ENCODE data around the gene PRR7. TPM values are rescaled to one million over a fixed set of nuclear protein-coding genes. Genes with fewer than 3 reads are reported as not detected.
A peak's percentile ranks its signal among the peaks of the same experiment; 100 is the strongest.

Gene PRR7
- total and polyA plus RNA-seq, 2 experiments from 2014 or later, result 7.6 to 9.7 TPM

GRCh38 chr5:177450667-177451424 is 4.2 kb downstream of the PRR7 start (continued):
- TF ChIP-seq CTCF (conservative IDR thresholded peaks at IDR 0.05; ENCODE audit: low read depth in 2 of 2), result no peak
- TF ChIP-seq REST (IDR thresholded peaks at IDR 0.05; ENCODE audit: unreplicated experiment), result no peak
- TF ChIP-seq JUNB (IDR thresholded peaks at IDR 0.05; ENCODE audit: unreplicated experiment), result no peak
- TF ChIP-seq ZNF114 (CRISPR knock-in tag; IDR thresholded peaks at IDR 0.05), result no peak
- TF ChIP-seq EZH2phosphoT487 (IDR thresholded peaks at IDR 0.05; ENCODE audit: unreplicated experiment), result no peak
- TF ChIP-seq ZNF331 (CRISPR knock-in tag; IDR thresholded peaks at IDR 0.05; ENCODE audit: low read depth), result no peak

GRCh38 chr5:177452688-177453638 is 6.3 kb downstream of the PRR7 start:
- Histone ChIP-seq H3K4me3 (no peak overlapping the region), H3K79me2 (replicated peaks; ENCODE audit: insufficient read depth) (no peaks in the 10 kb centered on the region; the same call in 1 of the 2 replicates), H4K20me1 (replicated peaks; ENCODE audit: insufficient read depth) (peaks cover 21% of the 10 kb centered on the region; the same call in 1 of the 2 replicates), H3K27me3 (ENCODE audit: insufficient read depth) (peaks cover 30% of the 10 kb centered on the region), H2AFZ (no peak overlapping the region), H3K4me2 (peak overlapping the region; percentile 96; the same call in 1 of the 2 replicates), H3K27ac (ENCODE audit: low read depth) (no peak overlapping the region), H3K36me3 (ENCODE audit: insufficient read depth) (peaks cover 8% of the 10 kb centered on the region; the same call in 1 of the 2 replicates), H3K4me1 (ENCODE audit: insufficient read depth) (peaks cover 23% of the 10 kb centered on the region), H3K9me2 (ENCODE audit: insufficient read depth) (no peaks in the 10 kb centered on the region), H3F3A (replicated peaks; ENCODE audit: low read depth) (peaks cover 40% of the 10 kb centered on the region)
- Mint-ChIP-seq H3K27me3 (ENCODE audit: insufficient read depth, low read depth, poor library complexity) (peaks cover 44% of the 10 kb centered on the region), H3K4me3 (peak overlapping the region; percentile 85), H3K9me3 (peaks cover 6% of the 10 kb centered on the region; the same call in 2 of the 3 replicates), H3K36me3 (ENCODE audit: low read depth) (peaks cover 22% of the 10 kb centered on the region), H3K27ac (no peak overlapping the region), H3K4me1 (peaks cover 36% of the 10 kb centered on the region)
- TF ChIP-seq CTCF (conservative IDR thresholded peaks at IDR 0.05; ENCODE audit: low read depth in 2 of 2) (0 out of 4 replicates have a peak, but pooled peaks of 1 of the 2 experiments have one; percentile 11), POLR2AphosphoS5 (IDR thresholded peaks at IDR 0.05; ENCODE audit: low read depth) (no peak), REST (IDR thresholded peaks at IDR 0.05; ENCODE audit: unreplicated experiment) (no peak), ZNF114 (CRISPR knock-in tag; IDR thresholded peaks at IDR 0.05) (no peak), CREB1 (CRISPR knock-in tag; IDR thresholded peaks at IDR 0.05; ENCODE audit: low read depth) (no peak), EZH2phosphoT487 (IDR thresholded peaks at IDR 0.05; ENCODE audit: unreplicated experiment) (no peak), ZNF331 (CRISPR knock-in tag; IDR thresholded peaks at IDR 0.05; ENCODE audit: low read depth) (no peak)
- ATAC-seq, result no peak
- DNase-seq (ENCODE audit: low spot score), result no peak

Data from GM23338 (cell line).